ENCODE measurements around the gene PEDS1. TPM values are rescaled to one million over a fixed set of nuclear protein-coding genes. Genes with fewer than 3 reads are reported as not detected.

The PEDS1 gene
- total and polyA plus RNA-seq, 2 of the 13 experiments (the other 11 are each of a cell fraction or from before 2014, with no cell fraction given): 30.5 to 93.9 TPM

DNA sequence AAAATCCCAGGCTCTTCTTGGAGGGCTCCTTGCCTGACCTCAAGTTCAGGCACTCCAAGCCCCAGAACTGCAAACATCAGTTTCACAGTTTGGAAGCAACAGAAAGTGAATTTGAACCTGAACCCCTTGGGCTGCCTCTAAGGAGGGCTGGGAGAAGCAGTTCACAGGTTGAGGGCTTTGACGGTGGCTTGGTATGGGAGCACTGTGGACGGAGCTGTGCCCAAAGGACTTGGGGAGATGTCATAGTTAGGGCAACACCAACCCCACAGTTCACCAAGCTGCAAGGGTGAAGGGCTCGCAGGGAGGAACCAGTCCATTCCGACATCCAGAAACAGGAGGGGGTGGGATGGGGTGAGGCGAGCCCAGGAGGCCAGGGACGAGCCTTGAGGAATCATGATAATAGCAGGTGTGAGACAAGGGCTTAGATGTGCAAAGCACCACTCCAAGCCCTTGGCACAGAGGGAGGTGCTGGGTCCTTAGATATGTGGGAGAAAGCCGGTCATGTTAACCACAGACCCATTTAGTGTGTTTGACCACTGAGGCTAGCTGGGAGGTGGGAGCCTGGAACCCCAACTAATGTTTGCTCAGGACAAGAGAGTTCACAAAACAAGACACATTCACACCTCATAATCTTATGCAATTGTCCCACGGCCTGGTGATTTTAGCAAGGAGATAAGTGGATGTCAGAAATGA lies 41.5 kb upstream of the PEDS1 start (continued):
- TF ChIP-seq, protein P1, sequence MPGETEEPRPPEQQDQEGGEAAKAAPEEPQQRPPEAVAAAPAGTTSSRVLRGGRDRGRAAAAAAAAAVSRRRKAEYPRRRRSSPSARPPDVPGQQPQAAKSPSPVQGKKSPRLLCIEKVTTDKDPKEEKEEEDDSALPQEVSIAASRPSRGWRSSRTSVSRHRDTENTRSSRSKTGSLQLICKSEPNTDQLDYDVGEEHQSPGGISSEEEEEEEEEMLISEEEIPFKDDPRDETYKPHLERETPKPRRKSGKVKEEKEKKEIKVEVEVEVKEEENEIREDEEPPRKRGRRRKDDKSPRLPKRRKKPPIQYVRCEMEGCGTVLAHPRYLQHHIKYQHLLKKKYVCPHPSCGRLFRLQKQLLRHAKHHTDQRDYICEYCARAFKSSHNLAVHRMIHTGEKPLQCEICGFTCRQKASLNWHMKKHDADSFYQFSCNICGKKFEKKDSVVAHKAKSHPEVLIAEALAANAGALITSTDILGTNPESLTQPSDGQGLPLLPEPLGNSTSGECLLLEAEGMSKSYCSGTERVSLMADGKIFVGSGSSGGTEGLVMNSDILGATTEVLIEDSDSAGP (CRISPR knock-in tag; IDR thresholded peaks at IDR 0.05; ENCODE audit: borderline replicate concordance): peak; percentile 39; the same call in 1 of the 2 replicates
- TF ChIP-seq, protein P2, sequence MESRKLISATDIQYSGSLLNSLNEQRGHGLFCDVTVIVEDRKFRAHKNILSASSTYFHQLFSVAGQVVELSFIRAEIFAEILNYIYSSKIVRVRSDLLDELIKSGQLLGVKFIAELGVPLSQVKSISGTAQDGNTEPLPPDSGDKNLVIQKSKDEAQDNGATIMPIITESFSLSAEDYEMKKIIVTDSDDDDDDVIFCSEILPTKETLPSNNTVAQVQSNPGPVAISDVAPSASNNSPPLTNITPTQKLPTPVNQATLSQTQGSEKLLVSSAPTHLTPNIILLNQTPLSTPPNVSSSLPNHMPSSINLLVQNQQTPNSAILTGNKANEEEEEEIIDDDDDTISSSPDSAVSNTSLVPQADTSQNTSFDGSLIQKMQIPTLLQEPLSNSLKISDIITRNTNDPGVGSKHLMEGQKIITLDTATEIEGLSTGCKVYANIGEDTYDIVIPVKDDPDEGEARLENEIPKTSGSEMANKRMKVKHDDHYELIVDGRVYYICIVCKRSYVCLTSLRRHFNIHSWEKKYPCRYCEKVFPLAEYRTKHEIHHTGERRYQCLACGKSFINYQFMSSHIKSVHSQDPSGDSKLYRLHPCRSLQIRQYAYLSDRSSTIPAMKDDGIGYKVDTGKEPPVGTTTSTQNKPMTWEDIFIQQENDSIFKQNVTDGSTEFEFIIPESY (CRISPR knock-in tag; IDR thresholded peaks at IDR 0.05): 0 out of 2 replicates have a peak, but pooled peaks have one; percentile 10
- TF ChIP-seq TARDBP (CRISPR knock-in tag; IDR thresholded peaks at IDR 0.05): peak; percentile 68; the same call in 1 of the 2 replicates
- TF ChIP-seq RARG (CRISPR knock-in tag; IDR thresholded peaks at IDR 0.05; ENCODE audit: low read depth): 0 out of 2 replicates have a peak, but pooled peaks have one; percentile 54
- no peak for TF ChIP-seq NONO (IDR thresholded peaks at IDR 0.05)
- peak; percentile 45 for TF ChIP-seq NONO (CRISPR knock-in tag; conservative IDR thresholded peaks at IDR 0.05)
- TF ChIP-seq ZNF850 (CRISPR knock-in tag; conservative IDR thresholded peaks at IDR 0.05): no peak
- TF ChIP-seq RBM39 (IDR thresholded peaks at IDR 0.05; ENCODE audit: low read depth, low read length, poor library complexity, severe bottlenecking): peak; percentile 58
- TF ChIP-seq, protein P3, sequence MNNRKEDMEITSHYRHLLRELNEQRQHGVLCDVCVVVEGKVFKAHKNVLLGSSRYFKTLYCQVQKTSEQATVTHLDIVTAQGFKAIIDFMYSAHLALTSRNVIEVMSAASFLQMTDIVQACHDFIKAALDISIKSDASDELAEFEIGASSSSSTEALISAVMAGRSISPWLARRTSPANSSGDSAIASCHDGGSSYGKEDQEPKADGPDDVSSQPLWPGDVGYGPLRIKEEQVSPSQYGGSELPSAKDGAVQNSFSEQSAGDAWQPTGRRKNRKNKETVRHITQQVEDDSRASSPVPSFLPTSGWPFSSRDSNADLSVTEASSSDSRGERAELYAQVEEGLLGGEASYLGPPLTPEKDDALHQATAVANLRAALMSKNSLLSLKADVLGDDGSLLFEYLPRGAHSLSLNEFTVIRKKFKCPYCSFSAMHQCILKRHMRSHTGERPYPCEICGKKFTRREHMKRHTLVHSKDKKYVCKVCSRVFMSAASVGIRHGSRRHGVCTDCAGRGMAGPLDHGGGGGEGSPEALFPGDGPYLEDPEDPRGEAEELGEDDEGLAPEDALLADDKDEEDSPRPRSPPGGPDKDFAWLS (CRISPR knock-in tag; IDR thresholded peaks at IDR 0.05; ENCODE audit: borderline replicate concordance): peak; percentile 90; the same call in 1 of the 2 replicates
- peak; percentile 54; the same call in 1 of the 2 replicates for TF ChIP-seq IRX3 (CRISPR knock-in tag; IDR thresholded peaks at IDR 0.05; ENCODE audit: borderline replicate concordance, low read depth)
- peak; percentile 79; the same call in 1 of the 2 replicates for TF ChIP-seq TOPORS (CRISPR knock-in tag; IDR thresholded peaks at IDR 0.05)
- 0 out of 2 replicates have a peak, but pooled peaks have one; percentile 14 for TF ChIP-seq HNRNPL (IDR thresholded peaks at IDR 0.05; ENCODE audit: low read depth, low read length)
- TF ChIP-seq ZNF567 (CRISPR knock-in tag; IDR thresholded peaks at IDR 0.05; ENCODE audit: borderline replicate concordance): 0 out of 2 replicates have a peak, but pooled peaks have one; percentile 32
- peak; percentile 32 for TF ChIP-seq AGO2 (optimal IDR thresholded peaks at IDR 0.05; ENCODE audit: low read depth, low read length)
- peak; percentile 66; the same call in 1 of the 2 replicates for TF ChIP-seq ZNF3 (CRISPR knock-in tag; IDR thresholded peaks at IDR 0.05)

Data from HepG2 (cell line).